ENCODE data around the gene FCN3.
A peak's percentile ranks its signal among the peaks of the same experiment; 100 is the strongest.

Gene FCN3

DNA sequence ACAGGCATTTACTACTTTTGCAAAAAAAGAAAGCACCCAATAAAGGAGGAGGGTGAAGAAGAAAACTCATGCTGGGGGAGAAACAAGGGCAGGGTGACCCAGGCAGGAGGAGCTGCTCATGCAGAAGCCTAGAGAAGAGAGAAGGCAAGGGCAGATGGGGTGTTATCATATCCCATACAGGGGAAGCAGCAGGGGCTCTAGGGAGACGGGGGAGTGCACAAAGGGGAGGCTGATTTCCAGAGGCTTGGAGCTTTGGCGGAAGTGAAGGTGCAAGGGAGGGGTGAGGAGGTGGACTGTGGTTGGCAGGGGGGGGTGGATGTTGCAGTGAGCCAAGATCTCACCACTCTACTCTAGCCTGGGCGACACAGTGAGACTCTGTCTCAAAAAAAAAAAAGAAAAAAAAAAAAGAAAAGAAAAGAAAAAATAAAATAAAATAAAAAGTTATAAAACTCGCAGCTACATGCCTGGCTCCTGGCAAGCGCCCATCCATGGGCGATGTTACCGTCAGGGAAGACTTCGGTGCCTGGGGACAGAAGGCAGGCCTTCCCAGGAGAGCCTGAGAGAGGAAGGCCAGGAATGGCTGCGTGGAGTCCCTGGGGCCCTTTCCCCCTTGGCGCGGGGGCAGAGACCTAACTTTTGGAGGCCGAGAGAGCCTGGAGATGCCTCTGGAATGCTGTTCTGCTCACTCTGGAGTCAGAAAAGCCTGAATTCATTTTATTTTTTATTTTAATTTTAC is 3.3 kb upstream of the FCN3 start:
- DNase-seq, result no peak

DNA sequence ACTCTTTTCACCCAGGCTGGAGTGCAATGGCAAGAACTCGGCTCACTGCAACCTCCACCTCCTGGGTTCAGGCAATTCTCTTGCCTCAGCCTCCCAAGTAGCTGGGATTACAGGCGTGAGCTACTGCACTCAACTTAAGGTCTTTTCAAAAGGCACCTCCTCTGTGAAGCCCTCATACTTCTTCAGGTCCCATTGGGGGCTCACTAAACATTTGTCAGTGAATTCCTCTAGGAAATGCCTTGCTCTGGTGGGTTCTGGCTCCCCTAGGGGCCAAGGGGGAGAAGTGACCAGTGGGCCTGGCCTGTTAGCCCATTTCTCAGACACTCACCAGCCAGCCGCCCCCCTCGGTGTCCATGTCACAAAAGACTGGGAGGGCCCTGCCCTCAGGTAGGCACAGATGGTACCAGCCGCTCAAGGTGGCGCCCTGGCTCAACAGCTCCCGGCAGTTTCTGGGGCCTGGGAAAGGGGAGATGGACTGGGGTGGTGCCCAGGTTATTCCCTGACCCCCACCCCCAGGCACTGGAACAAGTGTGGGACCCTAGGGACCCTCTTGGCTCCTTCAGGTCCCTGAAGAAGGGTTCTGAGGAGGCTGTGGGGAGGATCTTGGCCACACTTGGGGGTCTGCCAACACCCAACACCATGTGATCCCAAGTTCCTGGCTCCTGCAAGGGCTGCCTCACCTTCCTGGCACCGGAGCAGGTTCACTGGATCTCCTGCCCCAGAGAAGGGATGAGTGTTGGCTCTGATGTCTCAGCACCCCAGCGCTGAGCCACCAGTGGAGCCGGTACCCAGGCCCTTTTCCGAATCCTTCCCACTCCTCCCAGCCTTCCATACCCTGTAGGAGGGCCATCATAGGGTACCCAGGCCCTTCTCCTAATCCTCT is 1.6 kb downstream of the FCN3 start:
- no peak for DNase-seq

DNA sequence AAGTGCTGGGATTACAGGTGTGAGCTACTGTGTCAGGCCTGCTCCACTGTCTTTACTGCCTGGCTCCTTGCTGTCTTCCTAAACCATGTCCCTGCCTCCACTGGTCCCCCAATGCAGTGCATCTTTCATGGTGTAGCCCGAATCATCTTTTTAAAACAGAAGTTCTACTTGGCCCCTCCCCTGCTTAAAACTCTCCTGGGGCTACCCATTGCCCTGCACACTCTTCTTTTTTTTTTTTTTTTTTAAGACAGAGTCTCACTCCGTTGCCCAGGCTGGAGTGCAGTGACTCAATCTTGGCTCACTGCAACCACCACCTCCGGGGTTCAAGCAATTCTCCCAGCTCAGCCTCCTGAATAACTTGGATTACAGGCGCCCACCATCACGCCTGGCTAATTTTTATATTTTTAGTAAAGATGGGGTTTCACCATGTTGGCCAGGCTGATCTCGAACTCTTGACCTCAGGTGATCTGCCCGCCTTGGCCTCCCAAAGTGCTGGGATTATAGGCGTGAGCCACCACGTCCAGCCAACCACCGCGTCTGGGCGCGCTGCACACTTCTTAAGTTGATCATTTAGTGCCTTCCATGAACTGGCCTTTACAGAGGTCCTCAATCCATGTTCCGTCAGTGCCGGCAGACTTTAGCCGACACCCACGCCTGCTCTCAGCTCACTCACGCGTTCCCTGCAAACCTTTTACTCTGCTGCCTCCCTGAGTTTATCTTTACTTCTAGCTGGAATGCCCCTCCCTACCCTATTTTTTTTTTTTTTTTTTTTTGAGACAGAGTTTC is 2.4 kb downstream of the FCN3 start:
- no peak for DNase-seq

DNA sequence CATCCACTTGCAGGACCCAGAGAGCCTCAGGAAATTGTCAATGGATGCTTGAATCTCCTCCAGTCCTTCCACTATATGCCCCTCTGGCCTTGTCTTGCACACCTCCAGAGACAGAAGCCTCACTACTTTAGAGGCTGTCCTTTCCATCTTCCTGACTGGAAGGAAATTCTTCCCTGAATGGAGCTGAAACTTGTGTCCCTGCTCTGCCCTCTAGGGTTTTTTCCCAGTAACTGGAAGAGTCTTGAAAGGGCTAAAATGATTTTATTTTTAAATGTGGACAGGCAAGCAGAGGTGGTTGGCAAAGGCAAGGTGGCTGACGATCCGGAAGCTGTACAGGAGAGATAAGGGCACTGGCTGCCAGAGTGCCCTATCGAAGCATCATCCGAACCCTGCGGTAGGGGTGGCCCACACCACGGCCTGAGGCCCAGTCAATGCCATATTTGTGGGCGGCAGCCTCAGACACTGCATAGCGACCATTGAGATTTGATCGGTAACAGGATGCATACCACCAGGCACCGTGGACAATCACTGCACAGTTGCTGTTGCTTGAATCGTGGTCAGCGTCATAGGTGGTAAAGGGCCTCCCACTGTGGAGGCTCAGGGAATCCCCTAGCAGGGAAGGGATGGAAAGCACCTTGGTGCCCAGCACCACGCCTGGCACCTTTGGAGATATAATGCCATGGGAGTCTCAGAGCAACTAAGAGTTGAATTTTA is 5.6 kb downstream of the FCN3 start:
- DNase-seq, result no peak

DNA sequence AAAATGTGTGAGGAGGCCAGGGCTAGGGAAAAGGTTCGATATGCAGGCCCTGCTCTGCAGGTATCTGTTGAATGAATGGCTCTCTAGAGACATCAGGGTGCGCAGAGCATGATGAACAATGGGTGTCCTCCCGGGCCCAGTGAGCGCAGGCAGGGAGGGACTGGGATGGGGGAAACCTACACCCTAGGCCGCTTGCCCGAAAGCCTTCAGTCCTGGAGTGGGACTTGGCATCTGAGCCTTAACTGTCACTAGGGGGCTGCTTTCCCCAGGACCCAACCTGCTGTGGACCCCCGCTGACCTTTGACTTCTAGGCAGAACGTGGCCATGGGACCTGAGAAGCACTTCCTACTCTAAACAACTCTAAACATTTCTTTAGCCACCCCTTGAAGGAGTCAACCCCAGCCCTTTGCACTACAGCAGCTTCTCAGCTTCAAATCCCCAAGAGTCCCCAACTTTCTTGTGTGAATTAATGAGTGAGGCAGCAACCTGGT is 7.4 kb downstream of the FCN3 start:
- no peak for DNase-seq

DNA sequence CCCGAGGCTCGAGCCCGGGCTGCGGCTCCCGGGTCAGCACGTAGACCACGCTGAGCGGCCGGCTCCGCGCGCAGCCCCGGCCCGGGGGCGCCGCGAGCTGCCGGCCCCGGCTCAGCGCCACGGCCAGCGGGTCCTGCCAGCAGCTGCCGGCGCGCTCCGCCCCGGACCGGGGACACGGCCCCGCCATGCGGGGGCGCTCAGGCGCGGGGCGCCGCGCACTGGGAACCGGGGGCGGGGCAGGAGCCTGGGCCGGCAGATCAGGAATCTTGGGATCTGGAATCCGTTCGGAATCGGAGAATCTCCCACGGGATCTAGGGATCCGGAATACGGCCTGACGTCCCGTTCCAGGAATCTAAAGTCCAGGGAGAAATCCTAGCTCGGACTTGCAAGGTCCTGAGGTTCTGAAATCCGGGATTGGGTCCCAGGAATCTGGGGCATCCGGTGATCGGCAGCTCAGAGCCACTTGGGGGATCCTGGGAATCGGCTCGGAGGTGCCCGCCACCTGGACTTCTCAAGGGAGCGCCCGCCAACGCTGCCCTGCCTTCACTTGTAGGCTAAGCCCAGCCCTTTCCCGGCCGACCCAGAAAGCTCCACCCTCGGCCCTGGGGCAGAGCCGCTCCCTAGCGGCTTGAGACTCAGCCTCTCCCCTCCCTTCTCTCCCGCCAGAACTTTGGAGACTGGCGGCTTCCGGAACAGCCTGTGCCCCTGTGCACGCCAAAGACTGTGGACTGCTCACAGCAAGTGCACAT is 8.0 kb downstream of the FCN3 start, which contains the start of gene MAP3K6:
Gene MAP3K6, minus strand, starts transcription at position 551 of the 749 bp plus-strand sequence. Its CDS starts 364 bp downstream, at position 187.
- peak; percentile 65 for DNase-seq

DNA sequence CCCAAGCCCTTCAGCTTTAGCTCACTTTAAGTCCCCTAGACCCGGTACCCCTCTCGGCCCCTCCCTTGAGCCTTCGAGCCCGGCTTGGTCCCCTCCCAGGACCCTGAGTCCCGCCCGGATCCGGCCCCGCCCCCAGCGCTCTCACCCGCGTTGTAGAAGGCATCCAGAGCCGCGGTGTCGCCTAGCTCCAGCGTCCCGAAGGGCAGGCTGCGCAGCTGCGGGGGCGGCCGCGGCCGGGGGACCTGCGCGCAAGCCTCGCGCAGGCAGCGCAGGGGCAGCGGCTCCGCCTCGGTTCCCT is 8.6 kb downstream of the FCN3 start:
- DNase-seq, result peak; percentile 84

DNA sequence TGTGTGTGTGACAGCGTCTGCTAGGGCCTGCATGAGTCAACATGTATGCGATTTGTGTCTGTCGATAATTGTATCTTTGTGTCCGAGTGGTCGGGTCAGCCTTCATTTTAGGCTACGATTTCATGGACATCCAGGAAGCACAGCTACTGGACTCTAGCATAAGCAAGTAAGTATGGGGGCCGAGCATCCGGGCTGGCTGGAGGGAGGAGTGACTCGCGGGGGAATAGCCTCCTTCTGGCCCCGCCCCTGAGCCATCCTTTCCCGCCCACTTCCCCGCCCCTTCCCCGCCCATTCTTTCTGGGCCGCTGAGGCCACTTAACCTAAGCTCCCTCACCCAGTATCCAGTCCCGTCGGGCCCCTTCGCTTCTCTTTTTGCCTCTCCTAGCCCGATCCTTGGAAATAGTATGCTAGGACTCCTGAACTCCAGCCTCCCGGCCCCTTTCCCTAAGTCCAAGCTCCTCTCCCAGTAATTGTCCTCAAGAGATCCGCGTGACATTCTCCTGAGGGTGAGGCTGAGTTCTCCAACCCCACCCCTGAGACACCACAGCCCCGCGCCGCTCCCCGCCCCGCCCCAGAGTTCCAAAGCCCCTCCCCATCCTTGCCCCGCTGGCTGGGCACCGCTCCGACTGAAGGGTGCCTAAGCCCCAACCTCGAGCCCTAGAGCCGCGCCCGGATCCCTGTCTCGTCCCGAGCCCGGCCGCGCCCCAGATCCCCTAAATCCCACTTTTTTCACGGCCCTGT is 9.1 kb downstream of the FCN3 start:
- peak; percentile 76 for DNase-seq

DNA sequence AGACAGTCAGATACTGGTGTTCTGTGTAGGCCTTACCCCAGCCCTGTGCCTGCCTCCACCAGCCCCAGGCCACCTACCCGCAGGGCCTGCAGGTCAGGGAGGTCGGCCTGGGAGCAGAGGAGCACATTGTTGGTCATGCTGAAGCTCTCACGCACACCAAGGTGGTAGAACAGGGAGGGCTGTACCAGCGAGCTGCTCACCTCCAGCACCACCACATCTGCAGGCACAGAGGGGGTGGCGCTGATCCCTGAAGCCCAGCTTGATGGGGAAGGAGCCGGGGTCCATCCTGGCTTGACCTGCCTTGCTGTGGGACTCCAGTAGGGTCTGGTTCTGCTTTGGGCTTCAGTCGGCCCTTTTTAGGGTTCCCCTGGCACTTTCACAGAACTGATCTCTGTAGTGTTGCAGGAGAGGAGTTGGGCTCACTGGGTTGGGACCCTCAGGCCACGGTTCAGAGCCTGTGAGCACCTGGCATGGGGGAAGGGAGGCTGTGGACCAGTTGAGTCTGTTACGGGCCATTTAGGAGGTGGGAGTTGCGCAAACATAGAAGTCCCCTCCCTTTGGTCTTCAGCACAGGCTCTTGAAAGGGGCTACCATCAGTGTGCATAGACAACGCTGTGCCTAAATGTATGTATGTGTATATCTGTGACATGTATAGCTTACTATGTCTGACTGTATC is 9.8 kb downstream of the FCN3 start:
- DNase-seq, result no peak

DNA sequence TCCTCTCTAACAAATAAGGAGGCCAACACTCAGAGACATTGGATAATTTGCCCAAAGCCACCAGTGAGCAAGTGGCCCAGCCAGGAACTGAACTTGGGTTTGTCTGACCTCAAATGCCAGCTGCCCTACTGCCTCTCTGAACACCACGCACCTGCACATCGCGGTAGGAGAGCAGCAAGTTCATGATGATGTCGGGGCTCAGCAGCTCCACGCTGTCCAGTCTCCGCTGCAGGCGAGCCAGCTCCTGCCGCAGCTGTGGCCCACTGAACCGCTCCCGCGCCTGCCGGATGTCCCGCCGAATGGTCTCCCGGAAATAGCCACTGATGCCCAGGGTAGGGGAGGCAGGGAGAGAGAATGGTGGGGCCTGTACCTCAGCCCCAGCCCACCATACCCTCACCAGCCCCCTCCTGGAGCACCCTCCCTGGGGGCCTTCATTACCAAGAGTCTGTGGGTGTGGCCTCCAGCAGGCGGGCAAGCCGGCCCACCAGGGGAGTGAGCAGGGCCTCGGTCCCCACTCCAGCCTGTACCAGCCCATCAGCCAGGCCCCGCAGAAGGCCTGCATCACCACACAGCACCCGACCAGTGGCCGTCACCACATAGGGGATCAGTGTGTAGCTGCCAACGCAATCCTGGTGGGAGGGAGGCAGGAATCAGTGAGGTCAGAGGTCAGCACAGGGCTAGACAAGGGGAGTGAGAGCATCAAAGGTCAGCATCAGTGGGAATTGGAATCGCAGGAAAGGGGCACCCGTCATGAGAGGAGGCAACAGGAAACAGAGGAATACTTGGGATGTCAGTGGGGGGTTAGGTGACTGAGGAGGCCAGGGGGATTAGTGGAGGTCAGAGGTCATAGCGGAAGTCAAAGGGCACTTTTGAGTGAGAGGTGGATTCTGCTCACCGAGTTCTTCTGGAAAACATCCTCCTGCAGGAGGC is 10.6 kb downstream of the FCN3 start:
- DNase-seq, result no peak

DNA sequence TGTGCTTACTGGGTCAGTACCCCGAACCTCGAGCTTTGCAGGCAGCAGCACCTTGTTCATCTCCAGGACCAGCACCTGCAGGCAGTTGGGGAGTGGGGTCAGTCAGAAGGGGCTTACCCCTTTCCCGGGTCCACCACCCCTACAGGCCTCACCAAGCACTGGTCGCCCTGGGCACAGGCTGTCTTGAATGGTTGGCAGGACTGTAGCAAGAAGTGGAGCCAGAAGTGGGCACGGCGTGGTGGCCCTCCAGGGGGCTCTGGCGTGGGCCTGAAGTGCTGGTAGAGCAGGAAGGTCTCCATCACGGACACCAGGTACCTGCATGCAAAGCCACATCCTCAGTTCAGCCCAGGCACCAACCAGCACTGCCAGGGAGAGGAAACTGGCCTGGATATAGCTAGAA is 13.1 kb downstream of the FCN3 start:
- DNase-seq, result no peak

DNA sequence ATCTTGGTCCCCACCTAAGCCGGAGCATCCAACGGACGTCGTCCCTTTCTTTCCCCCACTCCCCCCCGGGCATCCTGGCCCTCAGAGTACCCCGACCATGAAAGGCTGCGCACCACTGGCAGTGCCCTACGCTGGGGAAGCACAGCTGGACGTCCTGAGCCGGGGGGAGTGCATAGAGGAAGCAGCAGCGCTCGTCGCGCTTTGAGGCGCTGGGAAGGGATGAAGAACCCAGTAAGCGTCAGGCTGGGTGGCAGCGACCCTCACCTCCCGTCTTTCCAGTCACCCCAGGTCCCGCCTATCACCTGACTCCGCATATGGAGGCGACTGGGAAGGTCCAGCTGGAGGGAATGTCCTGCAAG is 13.6 kb downstream of the FCN3 start:
- DNase-seq, result no peak

DNA sequence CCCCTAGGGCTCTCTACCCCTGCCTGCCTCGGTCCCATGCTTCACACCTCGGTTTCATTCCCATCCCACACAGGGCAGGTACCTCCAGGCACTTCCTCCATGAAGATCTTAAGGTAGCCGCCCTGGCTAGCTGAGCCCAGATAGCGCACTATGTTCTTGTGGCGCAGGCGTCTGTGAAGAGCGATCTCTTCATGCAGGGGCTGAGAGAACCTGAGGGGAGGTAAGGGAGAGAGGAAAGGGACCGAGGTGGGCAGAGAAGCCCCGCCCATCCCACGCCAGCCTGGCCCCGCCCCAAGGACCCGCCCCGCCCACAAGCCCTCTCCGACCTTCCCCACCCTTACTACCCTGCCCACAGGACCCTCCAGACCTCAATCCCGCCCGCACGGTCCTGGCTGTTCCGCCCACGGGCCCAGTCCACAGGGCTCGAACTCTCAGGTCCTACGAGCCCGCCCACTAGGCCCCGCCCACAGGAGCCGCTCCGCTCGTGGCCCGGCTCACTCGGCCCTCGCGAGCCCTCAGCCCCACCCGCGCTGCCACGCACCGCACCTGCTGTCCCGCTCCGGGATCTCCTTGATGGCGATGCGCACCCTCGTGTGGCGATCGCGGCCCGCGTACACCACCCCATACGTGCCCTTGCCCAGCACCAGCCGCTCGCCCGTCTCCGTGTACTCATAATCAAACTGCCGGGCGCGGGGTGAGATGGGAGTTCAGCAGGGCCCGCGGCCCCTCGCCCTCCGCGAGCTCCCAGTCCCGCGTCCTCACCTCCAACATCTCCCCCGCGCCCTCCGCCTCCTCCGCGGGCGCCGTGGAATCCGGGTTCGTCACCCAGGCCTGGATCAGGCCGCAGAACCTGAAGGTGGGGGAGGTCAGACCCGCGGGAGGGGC is 14.2 kb downstream of the FCN3 start:
- DNase-seq, result peak; percentile 27

DNA sequence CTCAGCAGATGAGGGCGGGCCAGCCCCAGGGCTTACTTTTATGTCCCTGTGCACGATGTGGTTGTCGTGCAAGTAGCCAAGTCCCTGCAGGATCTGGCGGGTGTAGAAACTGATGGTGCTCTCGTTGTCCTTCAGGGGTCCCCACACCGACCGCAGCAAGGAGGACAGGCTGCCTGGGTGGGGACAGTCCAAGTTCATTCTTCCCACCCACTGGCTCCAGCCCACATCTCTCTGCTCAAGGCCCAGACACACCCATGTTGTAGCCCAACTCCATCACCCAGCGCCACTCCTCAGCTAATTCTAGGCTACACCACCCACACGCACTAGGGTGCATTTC is 14.8 kb downstream of the FCN3 start:
- no peak for DNase-seq

DNA sequence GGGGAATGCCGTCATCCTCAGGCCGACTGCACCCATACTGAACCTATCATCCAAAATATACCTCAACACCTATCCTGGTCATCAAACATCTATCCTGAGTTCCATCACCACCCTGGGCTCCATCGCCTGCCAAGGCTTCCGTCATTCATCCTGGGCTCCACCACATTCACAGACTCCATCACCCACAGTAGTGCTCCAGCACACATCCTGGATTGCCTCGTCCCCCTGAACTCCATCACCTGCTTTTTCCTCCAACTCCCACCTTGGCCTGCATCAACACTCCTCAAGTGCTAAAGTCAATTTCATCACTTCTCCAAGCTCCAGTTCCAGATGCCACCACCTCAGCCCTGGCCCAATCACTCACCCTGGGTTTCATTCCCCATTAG is 15.7 kb downstream of the FCN3 start:
- DNase-seq, result no peak

DNA sequence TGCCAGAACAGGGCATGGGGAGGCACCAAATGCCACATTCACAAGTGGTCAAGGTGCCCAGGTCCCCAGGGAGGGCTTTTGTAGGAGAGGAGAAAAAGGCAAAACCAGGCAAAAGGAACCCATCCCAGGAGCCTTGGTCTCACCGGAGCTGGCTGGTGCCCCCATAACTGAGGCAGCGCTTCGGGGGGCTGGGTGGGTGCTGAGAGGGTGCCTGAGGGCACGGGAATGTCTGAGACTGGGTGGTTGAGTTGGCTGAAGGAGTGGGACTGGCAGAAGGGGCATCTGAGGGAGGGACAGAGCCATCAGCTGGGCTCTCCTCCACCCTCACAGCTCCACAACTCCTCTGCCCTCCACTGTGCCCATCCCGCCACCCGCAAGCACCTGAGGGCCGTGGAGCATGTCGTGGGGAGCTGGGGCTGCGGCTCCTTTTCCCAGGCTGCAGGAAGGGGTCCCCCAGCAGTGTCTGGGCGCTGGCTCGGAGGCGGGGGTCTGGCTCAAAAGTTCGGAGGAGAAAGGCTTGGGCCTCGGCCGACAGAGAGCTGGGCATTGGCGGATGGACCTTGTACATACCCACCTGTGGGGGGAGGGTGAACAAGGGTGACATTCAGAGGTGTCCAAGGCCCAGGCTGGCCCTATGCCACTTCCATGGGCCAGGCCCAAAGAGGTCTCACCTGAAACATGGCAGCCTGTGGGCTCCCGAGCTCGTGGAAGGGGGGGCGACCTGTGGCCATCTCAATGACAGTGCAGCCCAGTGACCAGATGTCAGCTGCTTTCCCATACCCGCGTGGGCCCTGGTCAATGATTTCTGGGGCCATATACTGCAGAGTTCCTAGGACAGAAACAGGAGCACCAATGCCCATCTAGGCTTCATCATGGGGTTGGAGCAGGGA is 16.3 kb downstream of the FCN3 start:
- no peak for DNase-seq

DNA sequence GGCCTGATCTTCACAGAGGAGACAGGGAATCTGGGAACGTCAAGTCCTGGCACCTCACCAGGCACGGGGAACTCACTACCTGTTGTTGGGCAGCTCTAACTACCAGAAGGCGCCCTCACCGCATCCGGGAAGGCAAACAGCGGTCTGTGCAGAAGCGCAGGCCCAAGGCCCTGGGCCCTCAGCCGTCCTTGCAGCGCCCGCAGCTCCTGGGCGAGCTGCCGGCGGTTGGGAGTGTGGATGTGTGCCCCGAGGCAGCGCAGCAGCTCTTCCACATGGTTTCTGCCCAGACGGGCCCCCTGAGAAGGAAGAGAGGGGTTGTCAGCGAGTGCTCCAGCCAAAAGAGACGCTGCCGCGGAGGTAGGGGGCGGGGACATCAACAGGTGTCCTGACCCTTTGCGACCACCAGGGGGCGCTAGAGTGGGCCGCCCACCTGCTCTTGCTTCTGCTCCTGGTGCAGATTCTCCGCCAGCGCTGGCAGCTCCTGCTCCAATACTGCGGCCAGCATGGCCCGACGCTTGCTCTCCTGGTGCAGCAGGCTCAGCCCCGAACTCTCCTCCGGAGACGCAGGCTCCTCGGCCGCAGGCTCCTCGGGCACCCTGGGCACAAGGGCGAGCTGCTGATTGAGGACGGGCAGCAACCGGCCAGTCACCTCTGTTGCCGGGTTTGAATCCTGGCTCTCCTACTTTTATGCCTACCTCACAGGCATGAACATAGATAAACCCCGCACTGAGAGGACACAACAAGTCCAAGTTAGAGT is 17.2 kb downstream of the FCN3 start:
- peak; percentile 83 for DNase-seq
